Tibial nerve (tissue), 4 donors: Measurements from ENCODE around the gene HSP90AB1. TPM values are rescaled to one million over a fixed set of nuclear protein-coding genes. Genes with fewer than 3 reads are reported as not detected.
A peak's percentile ranks its signal among the peaks of the same experiment; 100 is the strongest.
"Not testable (repeated sequence)": the region's sequence is repeated elsewhere in the genome, so short reads cannot be mapped to it uniquely, and the experiment has no call there.

Experiments
- DNase-seq, 2 donors: peaks; one replicate each; pipeline ENCODE4 v3.0.0-alpha.2; 2019; ENCODE audit warnings: low spot score in 2 of 2
- H3K27ac ChIP-seq, 4 donors: fragments of 200-600 bp; sonication (generic) in 3 of 4; one replicate each; pipeline ENCODE4 v1.5.1; 2017 to 2019; ENCODE audit warnings: mild to moderate bottlenecking in 1 of 4
- H3K27me3 ChIP-seq, 2 donors: fragments of 200-600 bp; sonication (generic) in 1 of 2; one replicate each; pipeline versions ENCODE4 v1.5.1 to v1.6.0; 2017 to 2019
- H3K36me3 ChIP-seq, 3 donors: fragments of 200-600 bp; sonication (generic); one replicate each; pipeline ENCODE4 v1.5.1; 2018 to 2019
- H3K4me1 ChIP-seq, 4 donors: fragments of 200-600 bp; sonication (generic) in 3 of 4; one replicate each; pipeline ENCODE4 v1.5.1; 2017 to 2019
- H3K4me3 ChIP-seq, 4 donors: fragments of 200-600 bp; sonication (generic) in 3 of 4; one replicate each; pipeline ENCODE4 v1.5.1; 2017 to 2019; ENCODE audit warnings: mild to moderate bottlenecking in 1 of 4, moderate library complexity in 1 of 4
- H3K9me3 ChIP-seq, 4 donors: fragments of 200-600 bp; sonication (generic) in 3 of 4; one replicate each; pipeline ENCODE4 v1.5.1; 2017 to 2019
- EP300 ChIP-seq, 2 donors: sonication (generic); formaldehyde crosslinking; IDR thresholded peaks; one replicate each; pipeline ENCODE4 v1.6.1; 2017; ENCODE audit warnings: antibody characterized with exemption in 2 of 2, mild to moderate bottlenecking in 1 of 2
- POLR2A ChIP-seq, 2 donors: fragments of 450-650 bp; IDR thresholded peaks; one replicate each; pipeline ENCODE4 v1.6.1; 2017; ENCODE audit warnings: antibody characterized with exemption in 2 of 2, mild to moderate bottlenecking in 2 of 2, moderate library complexity in 2 of 2
- WGBS, 2 donors: methylation state at CpG; one replicate each; pipeline ENCODE4 v1.1.5; 2018; 5-methylcytosine and 5-hydroxymethylcytosine counted together
- total RNA-seq, 4 donors: library from RNA; depleted of rRNA; stranded (reverse); fragments of >200 nt; gene quantifications; one replicate each; pipeline ENCODE4 v1.1.0, GENCODE V29; 2016
- TF ChIP-seq, protein P1 (sequence below), 5 experiments: fragments of 200-600 bp in 3 of 5; fragments of 450-650 bp in 2 of 5; sonication (generic) in 3 of 5; IDR thresholded peaks; one replicate each; pipeline ENCODE4 v1.5.1; 2016 to 2019; ENCODE audit warnings: antibody characterized with exemption in 5 of 5, mild to moderate bottlenecking in 3 of 5, moderate library complexity in 2 of 5

The HSP90AB1 gene
- total RNA-seq, 4 donors from 2014 or later = 485 to 580 (median 543) TPM

DNA sequence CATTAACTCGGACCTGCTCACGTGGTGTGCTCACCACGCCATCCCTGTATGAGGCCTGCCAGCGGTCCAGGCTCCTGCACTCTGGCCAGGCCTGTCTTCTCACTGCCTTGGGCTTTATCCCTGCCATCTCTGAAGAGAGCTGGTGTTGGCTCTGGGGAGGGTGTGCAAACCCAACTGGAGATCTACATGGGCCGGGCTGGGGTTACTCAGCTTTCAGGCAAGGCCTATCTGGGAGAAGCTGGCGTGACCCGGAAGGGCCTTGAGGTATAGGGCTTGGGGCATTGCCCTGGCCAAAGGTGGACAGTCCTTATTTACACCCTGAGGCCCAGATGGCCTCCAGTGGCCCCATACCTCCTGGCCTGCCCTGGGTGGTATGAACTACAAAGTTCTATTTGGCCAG, 18.5 kb upstream of the HSP90AB1 start:
- peaks cover 0 to 90% (median 34%) of the 10 kb centered on the region in 4 donors for H3K4me1 ChIP-seq
- H3K27ac ChIP-seq = peak overlapping the region in 2 of 4 donors; percentile 28 to 74
- TF ChIP-seq POLR2A (IDR thresholded peaks at IDR 0.05) (no peak), EP300 (IDR thresholded peaks at IDR 0.05) (no peak)
- TF ChIP-seq, protein P1, sequence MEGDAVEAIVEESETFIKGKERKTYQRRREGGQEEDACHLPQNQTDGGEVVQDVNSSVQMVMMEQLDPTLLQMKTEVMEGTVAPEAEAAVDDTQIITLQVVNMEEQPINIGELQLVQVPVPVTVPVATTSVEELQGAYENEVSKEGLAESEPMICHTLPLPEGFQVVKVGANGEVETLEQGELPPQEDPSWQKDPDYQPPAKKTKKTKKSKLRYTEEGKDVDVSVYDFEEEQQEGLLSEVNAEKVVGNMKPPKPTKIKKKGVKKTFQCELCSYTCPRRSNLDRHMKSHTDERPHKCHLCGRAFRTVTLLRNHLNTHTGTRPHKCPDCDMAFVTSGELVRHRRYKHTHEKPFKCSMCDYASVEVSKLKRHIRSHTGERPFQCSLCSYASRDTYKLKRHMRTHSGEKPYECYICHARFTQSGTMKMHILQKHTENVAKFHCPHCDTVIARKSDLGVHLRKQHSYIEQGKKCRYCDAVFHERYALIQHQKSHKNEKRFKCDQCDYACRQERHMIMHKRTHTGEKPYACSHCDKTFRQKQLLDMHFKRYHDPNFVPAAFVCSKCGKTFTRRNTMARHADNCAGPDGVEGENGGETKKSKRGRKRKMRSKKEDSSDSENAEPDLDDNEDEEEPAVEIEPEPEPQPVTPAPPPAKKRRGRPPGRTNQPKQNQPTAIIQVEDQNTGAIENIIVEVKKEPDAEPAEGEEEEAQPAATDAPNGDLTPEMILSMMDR (IDR thresholded peaks at IDR 0.05) = no peak
- H3K9me3 ChIP-seq = no peaks in the 10 kb centered on the region
- no peaks in the 10 kb centered on the region for H3K27me3 ChIP-seq
- no peak for DNase-seq
- no peak overlapping the region for H3K4me3 ChIP-seq
- 85 to 88% methylated on average over 4 to 6 of the region's 7 CpGs for WGBS, 2 donors
- peaks cover 0 to 37% (median 0%) of the 10 kb centered on the region in 3 donors for H3K36me3 ChIP-seq

DNA sequence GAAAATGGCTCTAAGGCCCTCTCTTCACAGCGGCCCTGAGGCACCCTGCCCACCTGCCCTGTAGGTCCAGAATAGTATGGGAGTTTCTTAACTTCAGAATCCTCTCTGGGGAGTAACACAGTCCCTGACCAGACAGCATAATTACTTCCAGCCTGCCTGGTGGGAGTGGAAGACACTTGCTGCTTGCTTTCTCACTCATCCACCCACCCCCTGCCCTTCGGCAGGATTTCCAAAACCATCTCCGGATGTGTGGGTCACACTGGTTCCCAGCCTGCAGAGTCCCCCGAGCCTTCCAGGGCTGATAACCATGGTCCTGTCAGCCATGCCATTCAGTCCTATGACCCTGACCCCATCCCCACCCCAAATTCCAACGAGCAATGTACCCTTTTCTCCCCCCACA, 18.1 kb upstream of the HSP90AB1 start:
- Histone ChIP-seq H3K4me1 (peaks cover 2 to 90% (median 35%) of the 10 kb centered on the region in 4 donors), H3K9me3 (no peaks in the 10 kb centered on the region), H3K27ac (peak overlapping the region in 2 of 4 donors; percentile 28 to 74), H3K36me3 (peaks cover 0 to 37% (median 0%) of the 10 kb centered on the region in 3 donors), H3K4me3 (no peak overlapping the region), H3K27me3 (no peaks in the 10 kb centered on the region)
- WGBS, 2 donors = 60 to 74% methylated on average over 5 of the region's 5 CpGs
- DNase-seq = no peak
- no peak for TF ChIP-seq EP300 (IDR thresholded peaks at IDR 0.05)
- TF ChIP-seq, protein P1 (IDR thresholded peaks at IDR 0.05) = no peak
- no peak for TF ChIP-seq POLR2A (IDR thresholded peaks at IDR 0.05)

DNA sequence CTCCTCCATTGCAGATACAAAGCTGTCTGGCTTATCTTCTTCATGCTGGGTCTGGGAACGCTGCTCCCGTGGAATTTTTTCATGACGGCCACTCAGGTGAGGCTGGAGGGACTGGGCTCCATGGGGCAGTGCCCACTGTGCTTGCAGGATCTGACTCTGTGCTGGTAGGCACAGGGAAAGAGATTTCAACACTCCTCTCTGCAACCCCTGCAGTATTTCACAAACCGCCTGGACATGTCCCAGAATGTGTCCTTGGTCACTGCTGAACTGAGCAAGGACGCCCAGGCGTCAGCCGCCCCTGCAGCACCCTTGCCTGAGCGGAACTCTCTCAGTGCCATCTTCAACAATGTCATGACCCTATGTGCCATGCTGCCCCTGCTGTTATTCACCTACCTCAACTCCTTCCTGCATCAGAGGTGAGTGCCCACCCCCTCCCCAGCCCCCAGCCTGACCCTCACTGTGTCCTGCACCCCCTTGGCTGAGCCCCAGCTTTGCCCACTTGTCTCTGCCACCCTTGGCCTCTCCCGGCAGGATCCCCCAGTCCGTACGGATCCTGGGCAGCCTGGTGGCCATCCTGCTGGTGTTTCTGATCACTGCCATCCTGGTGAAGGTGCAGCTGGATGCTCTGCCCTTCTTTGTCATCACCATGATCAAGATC, 17.4 kb upstream of the HSP90AB1 start:
- Histone ChIP-seq H3K4me1 (peaks cover 4 to 90% (median 35%) of the 10 kb centered on the region in 4 donors), H3K9me3 (no peaks in the 10 kb centered on the region), H3K4me3 (no peak overlapping the region), H3K36me3 (peaks cover 0 to 37% (median 0%) of the 10 kb centered on the region in 3 donors), H3K27ac (no peak overlapping the region), H3K27me3 (no peaks in the 10 kb centered on the region)
- DNase-seq = no peak
- TF ChIP-seq EP300 (IDR thresholded peaks at IDR 0.05) = no peak
- WGBS, 2 donors = 83 to 84% methylated on average over 11 of the region's 11 CpGs

DNA sequence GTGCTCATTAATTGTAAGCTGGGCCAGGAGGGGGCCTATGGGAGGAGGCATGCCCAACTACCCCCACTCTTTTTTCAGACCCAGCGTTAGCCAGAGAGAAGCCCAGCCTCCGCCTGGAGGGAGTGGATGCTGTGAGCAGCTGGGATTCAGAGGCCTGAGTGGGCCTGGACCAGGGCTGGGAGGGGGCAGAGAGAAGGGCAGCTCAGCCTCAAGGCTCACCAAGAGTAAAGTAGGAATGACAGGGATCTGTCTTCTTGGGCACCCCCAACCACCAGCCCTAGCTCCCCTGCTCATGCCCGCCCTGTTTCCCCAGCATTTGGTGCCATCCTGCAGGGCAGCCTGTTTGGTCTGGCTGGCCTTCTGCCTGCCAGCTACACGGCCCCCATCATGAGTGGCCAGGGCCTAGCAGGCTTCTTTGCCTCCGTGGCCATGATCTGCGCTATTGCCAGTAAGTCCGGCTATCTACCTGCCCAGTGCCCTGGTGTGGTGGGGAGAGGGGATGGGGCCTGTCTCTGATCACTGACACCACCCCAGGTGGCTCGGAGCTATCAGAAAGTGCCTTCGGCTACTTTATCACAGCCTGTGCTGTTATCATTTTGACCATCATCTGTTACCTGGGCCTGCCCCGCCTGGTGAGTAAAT, 16.7 kb upstream of the HSP90AB1 start:
- WGBS, 2 donors = 84% methylated on average over 9 to 10 of the region's 10 CpGs
- TF ChIP-seq EP300 (IDR thresholded peaks at IDR 0.05) (no peak), POLR2A (IDR thresholded peaks at IDR 0.05) (no peak)
- TF ChIP-seq, protein P1 (IDR thresholded peaks at IDR 0.05) = no peak
- no peak for DNase-seq
- H3K9me3 ChIP-seq = no peaks in the 10 kb centered on the region
- peak overlapping the region in 2 of 4 donors; percentile 26 to 62 for H3K27ac ChIP-seq
- no peak overlapping the region for H3K4me3 ChIP-seq
- no peaks in the 10 kb centered on the region for H3K27me3 ChIP-seq
- H3K4me1 ChIP-seq = peaks cover 4 to 90% (median 38%) of the 10 kb centered on the region in 4 donors
- H3K36me3 ChIP-seq = peaks cover 0 to 37% (median 0%) of the 10 kb centered on the region in 3 donors

DNA sequence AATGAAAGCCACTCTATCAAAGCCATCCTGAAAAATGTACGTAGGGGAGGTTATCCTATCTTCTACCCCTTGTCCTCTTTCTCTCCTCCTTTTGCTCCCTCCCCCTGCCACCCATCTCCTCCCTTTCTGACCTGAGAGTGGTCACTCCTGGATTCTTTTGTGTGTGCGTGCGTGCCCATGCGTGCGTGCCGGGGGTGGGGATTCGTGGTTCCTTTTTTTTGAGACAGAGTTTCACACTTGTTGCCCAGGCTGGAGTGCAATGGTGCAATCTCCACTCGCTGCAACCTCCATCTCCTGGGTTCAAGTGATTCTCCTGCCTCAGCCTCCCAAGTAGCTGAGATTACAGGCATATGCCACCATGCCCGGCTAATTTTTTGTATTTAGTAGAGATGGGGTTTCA, 15.5 kb upstream of the HSP90AB1 start:
- H3K9me3 ChIP-seq, H3K4me3 ChIP-seq, H3K27me3 ChIP-seq, DNase-seq: not testable (repeated sequence)
- Histone ChIP-seq H3K27ac (peak overlapping the region in 2 of 4 donors; percentile 26 to 62), H3K4me1 (peaks cover 4 to 82% (median 33%) of the 10 kb centered on the region in 4 donors), H3K36me3 (peaks cover 0 to 37% (median 0%) of the 10 kb centered on the region in 3 donors)
- WGBS, 2 donors = 77 to 81% methylated on average over 9 of the region's 9 CpGs
